GM19035 (cell line): ENCODE measurements around the gene CSRP3.

Source experiments
- ATAC-seq: cut with Tn5 transposase; IDR thresholded peaks from one replicate; pipeline ENCODE4 v1.9.1; 2021; ENCODE audit not compliant: unreplicated experiment

The CSRP3 gene

GRCh38 chr11:19226378-19227195 lies 24.8 kb upstream of the CSRP3 start:
- ATAC-seq = no peak

GRCh38 chr11:19225581-19225980 lies 23.8 kb upstream of the CSRP3 start:
- no peak for ATAC-seq

DNA sequence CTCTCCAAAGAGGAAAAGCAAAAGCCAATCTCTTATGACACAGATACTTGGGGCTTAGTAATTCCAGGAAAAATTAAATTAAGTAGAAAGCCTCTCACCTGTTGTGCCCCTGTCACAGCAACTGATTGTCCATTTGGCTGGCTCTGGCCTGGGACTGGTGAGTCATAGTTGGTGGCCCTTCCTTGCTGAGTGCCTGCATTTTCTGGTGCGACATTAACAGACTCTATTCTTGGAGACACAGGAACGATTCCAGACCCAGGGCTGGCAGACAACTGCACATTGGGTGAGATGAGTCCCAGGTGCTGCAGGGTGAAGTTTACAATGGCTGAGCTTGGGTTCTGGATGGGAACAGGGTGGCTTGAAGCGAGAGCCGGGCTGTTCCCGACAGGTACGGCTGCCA lies 23.3 kb upstream of the CSRP3 start:
- no peak for ATAC-seq

GRCh38 chr11:19220903-19221724 lies 19.3 kb upstream of the CSRP3 start:
- ATAC-seq = no peak

DNA sequence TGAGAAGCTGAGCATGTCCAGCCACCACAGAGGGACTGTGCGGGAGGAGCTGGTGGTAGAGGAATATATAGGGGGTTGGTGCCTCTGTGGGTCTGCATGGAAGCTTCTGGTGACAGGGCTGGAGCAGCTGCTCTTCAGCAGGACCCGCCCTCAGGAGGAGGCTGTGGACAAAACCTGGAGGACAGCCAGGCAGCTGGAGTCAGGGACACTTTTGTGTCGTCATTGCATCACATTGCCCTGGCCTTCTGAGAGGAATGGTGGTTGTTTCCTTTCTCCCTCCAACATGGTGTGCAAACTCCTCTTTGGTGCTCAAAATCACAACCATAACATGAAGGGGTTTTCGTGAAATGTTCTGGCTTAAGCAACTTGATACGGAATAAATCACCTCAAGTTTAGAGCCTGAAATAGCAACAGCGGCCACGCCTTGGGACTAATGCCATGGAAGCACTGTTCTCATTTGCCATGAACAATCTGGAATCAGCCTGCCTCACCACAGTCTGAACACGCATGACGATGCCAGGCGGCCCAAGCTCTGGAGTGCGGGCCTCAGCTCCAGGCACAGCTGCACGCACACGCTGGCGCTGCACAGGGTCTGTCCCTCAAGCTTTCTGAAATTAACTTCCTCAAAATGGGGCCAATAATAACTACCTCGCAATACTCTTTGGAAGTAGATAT lies 17.1 kb upstream of the CSRP3 start:
- ATAC-seq = no peak

GRCh38 chr11:19218216-19218615 lies 16.4 kb upstream of the CSRP3 start:
- ATAC-seq = no peak

DNA sequence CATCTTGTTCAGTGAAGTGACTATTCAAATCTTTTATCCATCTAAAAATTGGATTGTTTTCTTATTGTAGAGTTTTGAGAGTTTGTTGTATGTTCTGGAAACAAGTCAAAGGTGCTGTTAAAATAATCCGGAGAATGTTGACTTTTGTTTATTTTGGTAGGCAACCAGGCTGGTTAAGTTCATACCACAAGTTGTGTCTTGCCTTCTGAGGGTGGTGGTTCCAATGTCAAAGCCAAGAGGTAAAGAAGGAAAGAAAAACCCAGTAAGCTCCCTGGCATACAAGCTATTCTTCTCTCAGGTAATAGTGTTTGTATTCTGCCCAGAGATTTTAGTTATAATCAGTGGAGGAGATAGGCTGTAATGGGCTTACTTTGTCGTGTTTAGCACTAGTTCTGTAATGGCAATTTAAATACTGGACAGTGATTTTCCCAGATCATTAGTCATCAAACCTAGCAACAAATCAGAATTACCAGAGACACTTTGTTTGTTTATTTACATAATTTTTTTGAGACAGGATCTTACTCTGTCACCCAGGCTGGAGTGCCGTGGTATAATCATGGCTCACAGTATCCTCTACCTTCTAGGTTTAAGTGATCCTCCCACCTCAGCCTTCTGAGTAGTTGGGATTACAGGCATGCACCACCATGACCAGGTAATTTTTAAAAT lies 15.1 kb upstream of the CSRP3 start:
- ATAC-seq = no peak

DNA sequence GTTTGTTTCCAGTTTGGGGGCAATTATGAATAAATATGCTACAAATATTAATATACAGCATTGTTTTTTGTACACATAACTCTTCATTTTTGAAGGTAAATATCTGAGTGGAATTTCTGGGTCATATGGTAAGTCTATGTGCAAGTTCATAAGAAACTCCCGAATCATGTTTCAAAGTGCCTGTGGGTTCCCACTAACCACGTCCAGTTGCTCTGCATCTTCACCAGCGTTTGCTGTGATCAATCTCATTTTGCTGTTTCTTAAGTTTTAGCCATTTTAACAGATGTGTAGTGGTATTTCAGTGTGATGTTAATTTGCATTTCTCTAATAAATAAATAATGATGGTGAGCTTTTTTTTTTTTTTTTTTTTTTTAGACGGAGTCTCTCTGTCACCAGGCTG lies 14.2 kb upstream of the CSRP3 start:
- ATAC-seq = no peak

- no peak for ATAC-seq
Observed at GRCh38 chr11:19209617-19210370, 8.0 kb upstream of the CSRP3 start.

- no peak for ATAC-seq
Observed at GRCh38 chr11:19208959-19209546, 7.3 kb upstream of the CSRP3 start.

GRCh38 chr11:19208181-19208580 lies 6.4 kb upstream of the CSRP3 start:
- ATAC-seq = no peak

DNA sequence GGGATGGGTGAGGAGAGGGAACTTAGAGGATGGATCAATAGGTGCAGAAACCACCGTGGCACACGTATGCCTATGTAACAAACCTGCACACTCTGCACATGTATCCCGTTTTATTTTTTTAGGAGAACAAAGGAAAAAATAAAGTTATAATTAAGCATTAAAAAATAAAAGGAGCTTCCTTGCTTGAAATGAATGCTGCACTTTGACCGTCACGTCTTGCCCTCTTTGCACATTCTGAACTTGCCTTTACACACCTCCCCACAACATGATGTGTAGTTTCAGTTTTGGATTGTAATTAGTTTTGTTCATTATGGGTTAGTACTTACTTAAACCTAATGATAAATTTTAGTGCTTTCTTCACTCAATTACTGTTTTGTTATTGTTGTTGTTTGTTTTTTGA lies 3.1 kb upstream of the CSRP3 start:
- ATAC-seq = no peak

GRCh38 chr11:19200410-19201201 lies 1.2 kb downstream of the CSRP3 start:
- ATAC-seq = no peak

GRCh38 chr11:19199771-19200170 lies 2.0 kb downstream of the CSRP3 start:
- no peak for ATAC-seq

DNA sequence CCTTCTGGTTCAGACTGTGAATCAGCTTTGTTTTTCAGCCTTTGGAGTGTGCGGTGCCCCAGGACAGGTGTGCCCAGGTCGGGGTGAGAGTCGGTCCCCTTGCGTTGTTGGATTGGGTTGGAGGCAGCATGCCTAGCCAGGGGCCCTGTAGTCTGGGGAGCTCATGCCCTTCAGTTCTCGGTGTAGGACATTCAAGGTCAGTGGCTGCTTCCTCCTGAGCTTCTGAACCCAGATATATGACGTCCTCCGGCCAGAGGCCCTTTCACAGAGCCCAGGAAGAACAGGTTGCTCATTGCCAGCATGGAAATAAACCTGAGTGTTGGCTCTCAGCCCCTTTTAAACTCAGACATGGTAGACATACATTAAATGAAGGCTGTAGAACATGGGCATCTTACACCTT lies 2.7 kb downstream of the CSRP3 start:
- ATAC-seq = no peak

GRCh38 chr11:19196432-19196831 lies 5.4 kb downstream of the CSRP3 start:
- no peak for ATAC-seq

DNA sequence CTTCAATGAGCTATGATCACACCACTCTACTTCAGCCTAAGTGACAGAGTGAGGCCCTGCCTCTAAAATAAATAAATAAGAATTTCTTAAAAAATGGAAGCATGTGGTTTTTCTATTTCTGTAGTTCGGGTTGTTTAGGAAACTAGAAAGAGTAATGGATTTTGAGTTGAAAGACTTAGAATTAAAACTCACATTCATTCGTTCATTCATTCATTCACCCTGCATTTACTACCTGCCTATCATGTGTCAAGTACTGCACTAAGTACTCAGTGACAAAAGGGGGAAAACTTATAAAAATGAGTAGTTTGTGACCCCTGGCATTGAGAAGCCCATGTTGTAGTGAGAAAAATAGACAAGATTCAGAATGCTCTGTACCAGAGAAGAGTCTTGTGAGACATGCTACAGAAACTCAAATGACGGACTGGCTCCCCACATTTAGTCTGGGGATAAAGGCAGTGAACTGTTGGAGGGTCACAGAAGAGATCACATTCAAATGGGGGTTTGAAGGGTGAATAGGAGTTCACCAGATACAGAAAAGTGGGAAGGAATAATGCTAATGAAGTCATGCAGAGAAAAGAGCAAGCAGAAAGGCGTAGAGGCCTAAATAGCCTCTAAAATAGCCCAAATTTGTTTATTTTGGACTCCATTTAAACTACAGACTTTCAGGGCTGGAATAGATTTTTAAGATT lies 7.0 kb downstream of the CSRP3 start:
- ATAC-seq = no peak

- no peak for ATAC-seq
Observed at GRCh38 chr11:19193916-19194315, 7.9 kb downstream of the CSRP3 start.
